ENCODE data around the gene CD48.

The CD48 gene

DNA sequence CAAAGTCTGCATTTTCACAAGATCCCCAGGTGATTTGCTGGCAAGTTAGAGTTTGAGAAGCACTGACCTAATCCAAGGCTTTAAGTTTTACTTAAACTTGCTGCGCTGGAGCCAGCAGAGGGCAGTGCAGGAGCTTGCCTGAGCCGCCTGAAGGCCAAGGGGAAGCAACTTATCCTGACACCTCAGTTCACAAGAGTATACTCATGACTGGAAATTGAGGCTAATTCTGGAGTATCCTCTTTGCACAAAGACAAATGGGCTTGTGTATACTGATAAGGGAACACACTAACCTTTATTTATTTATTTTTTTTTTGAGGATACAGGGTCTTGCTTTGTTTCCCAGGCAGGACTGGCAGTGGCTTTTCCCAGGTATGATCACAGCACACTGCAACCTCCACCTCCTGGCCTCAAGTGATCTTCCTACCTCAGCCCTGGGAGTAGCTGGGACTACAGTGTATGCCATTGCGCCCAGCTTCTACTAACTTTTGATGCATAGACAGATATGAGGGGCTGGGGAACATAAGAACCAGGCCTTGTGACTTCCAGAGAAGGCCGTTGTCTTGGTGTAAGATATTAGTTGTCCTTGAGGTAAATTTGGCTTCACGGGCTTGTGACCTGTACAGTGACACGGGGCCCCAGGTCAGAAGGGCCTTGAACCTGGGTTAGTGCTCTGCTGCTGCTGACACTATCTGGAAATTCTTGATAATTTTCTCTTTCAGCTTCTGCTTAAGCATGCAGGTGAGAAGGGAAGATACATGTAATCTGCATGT, 35.8 kb downstream of the CD48 start:
- DNase-seq: peak; percentile 33 to 65 (median 54)

DNA sequence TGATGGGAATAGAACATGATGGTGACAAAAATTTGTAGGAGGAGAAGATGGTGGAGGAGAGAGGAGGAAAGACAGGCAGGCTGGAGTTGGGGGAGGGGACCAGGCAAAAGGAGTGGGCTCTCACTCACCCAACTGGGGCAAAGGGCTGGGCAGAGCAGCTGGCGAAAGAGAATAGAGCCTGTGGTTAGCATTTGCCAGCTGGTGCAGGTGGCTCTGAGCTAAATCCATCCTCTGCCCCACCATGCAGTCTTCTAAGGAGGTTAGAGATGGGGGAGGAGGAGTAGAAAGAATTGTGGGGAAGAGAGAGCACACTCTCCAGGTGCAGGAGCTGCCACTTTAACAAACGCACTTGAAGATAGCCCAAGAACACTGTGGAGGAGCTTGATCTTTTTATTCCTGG, 37.2 kb downstream of the CD48 start:
- no peak for DNase-seq

- DNase-seq: peak in 3 of 6 experiments; percentile 14 to 36 (median 31)
These were observed 38.6 kb downstream of the CD48 start for GRCh38 chr1:160672789-160673695.

DNA sequence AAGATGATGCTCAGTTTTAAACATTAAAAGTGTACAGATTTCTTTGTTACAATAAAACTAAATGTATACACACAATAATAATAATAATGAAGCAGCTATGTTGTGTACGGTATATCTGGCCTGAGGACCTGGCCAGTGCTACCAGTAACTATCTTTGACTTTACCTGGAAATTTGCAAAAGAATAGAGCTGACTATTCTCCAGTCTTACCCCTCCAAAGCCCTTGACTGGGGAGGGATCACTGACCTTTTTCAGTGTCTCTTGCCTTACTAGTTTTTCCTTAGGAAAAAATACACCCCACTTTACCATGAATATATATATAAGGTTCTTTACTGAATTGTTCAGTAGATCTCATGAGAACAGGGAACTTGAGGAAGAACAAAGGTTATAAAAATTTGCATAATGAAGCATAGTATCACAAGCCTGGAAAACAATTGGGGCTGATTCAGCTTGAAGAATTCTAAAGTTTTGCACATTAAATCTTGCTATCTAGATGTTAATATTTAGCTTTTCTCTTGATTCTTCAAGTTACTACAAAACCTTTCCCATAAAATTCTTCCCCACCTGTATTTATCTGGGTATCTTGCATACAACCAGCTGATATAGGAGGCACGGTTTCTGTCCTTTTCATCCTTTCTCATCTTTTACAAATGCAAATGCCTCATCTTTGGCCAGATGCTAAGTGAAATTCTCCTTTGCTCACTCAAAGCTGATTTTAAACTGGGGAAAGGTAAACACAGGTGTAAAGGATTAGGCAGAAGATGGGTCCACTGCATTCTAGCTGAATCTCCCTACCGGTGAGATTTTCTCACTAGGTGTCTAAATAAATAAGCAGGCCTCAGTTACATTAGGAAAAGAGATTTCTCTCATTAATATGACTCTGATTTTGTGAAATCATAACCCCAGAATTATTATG, 39.8 kb downstream of the CD48 start:
- no peak for DNase-seq

- no peak for DNase-seq
These were observed 40.9 kb downstream of the CD48 start for GRCh38 chr1:160670701-160671100.

DNA sequence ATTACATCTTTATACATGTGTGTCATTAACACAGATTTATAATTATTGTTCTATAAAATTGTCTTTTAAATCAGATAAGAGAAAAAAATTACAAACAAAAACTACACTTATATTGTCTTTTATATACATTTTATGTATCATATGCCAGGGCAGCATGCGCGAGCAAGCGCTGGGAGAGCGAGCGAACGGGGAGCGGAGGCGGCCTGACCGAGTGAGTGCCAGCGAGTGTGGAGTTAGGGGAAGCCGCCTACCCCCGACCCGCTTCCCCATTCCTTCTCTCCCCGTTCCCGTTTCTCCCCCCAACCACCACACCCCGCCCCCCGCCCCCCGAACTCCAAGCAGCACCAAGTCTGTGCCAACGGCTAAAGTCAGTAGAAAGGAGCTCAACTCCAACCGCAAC, 41.8 kb downstream of the CD48 start:
- no peak for DNase-seq

DNA sequence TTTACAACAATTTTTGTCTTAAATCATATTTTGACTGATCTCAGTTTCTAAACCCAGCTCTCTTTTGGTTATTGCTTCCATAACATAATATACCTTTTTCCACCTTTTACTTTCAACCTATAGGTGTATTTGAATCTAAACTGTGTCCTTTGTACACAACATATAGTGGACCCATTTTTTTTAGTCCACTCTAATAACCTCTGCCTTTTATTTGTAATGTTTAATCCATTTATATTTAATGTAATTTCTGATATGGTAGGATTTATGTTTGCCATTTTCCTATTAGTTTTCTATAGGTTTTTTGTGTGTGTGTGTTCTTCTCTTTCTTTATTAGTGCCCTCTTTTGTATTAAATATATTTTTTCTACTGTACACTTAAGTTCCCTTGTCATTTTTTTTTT, 42.3 kb downstream of the CD48 start:
- no peak for DNase-seq

GRCh38 chr1:160667896-160668295, 43.7 kb downstream of the CD48 start:
- no peak for DNase-seq

GRCh38 chr1:160666079-160666442, 45.6 kb downstream of the CD48 start:
- DNase-seq: no peak

- no peak for DNase-seq
These were observed 46.1 kb downstream of the CD48 start for GRCh38 chr1:160665330-160666078.

- DNase-seq: peak in 3 of 6 experiments; percentile 32 to 48 (median 45)
These were observed 47.0 kb downstream of the CD48 start for GRCh38 chr1:160664573-160665051.

DNA sequence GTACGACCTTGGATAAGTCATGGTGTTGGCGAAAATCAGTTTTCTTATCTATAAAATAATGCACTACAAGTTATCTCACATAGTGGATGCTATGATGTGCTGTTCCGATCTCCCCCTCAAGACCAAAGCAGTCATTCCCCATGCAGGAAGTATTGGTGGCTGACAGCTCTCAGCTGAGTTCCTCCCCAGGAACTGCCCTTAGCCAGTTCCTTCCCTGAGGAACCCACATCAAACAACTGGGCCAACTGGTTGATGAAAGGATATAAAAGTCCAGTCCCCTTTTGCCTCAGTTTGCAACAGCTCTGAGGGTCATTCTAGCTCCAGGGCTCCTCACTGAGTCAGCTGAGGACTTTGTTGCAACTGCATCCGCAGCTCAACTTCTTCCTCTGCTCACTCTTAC, 48.7 kb downstream of the CD48 start:
- DNase-seq: peak in 1 of 6 experiments; percentile 16

GRCh38 chr1:160659566-160659965, 52.1 kb downstream of the CD48 start:
- no peak for DNase-seq

GRCh38 chr1:160658814-160659193, 52.8 kb downstream of the CD48 start:
- no peak for DNase-seq

- no peak for DNase-seq
These were observed 53.3 kb downstream of the CD48 start for GRCh38 chr1:160658162-160658813.

DNA sequence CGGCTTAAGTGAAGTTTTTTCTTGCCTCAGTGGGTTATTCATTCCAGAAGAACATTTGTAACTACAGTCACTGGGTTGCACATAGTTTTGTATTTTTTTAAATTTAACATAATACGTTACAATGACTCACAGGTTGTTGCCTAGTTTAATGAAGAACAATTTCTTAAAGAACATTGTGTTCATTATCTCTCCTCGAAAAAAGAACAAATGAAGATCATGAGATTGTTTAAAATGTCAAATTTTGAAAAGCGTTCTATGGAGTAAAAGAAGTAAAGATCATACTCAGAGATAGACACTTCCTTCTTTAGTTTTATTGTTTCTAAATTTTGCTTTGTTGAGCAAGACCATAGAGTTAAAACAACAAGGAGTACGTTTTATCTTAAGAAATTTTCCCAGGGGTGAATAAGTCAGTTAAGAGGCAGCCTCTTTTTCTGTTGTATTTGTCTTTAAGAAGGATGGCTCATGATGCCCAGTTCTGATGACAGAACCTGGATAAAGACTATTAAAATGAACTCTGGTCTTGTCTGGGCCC, 54.3 kb downstream of the CD48 start:
- DNase-seq: no peak

- no peak for DNase-seq
These were observed 54.9 kb downstream of the CD48 start for GRCh38 chr1:160656737-160657136.

- DNase-seq: no peak
These were observed 58.0 kb downstream of the CD48 start for GRCh38 chr1:160653620-160654016.

DNA sequence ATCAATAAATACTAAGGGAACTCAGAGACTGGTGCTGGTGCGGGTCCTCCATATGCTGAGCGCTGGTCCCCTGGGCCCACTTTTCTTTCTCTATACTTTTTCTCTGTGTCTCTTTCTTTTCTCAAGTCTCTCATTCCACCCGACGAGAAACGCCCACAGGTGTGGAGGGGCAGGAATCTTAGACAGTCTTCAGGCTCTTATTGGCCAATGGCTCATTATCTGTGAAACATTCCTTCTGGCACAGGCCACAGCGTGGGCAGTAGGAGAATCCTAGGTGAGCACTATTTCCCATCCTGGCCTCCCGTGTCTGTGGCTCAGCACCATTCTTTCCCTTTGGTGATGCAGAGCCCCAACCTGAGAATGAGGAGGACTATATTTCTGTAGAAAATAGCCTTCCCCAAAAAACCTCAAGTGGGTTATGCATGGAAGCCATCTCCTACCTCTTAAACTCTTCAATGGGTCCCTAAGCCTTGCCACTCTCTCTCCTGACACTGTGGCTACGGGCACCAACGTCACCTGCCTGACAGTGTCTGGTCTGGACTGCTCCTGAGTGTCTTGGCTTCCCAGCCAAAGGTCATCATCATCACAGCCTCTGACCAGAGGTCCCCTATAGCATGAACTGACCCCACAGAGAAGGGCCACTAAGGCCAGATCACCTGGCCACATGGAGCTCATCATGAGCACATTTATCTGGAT, 58.5 kb downstream of the CD48 start:
- no peak for DNase-seq

- DNase-seq: peak in 3 of 6 experiments; percentile 29 to 62 (median 57)
These were observed 59.5 kb downstream of the CD48 start for GRCh38 chr1:160652065-160652641.

All from stimulated activated naive CD4-positive, alpha-beta T cell (primary cell).